Mesenchymal stem cell (in vitro differentiated cells and primary cell): Measurements from ENCODE around the gene IGIP.
A peak's percentile ranks its signal among the peaks of the same experiment; 100 is the strongest.

Experiments used
- DNase-seq: peaks from one replicate; pipeline ENCODE4 v3.0.0-alpha.2; 2013
- H2AFZ ChIP-seq: one replicate; pipeline ENCODE4 v1.6.1; 2013; ENCODE audit warnings: low read depth, mild to moderate bottlenecking, control low read depth, inconsistent platforms, low read length, moderate library complexity
- H2AK5ac ChIP-seq: 2 replicates; pipeline ENCODE4 v1.6.1; 2013; ENCODE audit warnings: low read length, moderate library complexity, mild to moderate bottlenecking, inconsistent platforms; ENCODE audit not compliant: severe bottlenecking
- H2BK120ac ChIP-seq: one replicate; pipeline ENCODE4 v1.6.1; 2013; ENCODE audit warnings: low read depth, mild to moderate bottlenecking, inconsistent platforms, low read length, moderate library complexity
- H2BK12ac ChIP-seq, 2 experiments: one replicate each; pipeline ENCODE4 v1.6.1; 2013; ENCODE audit warnings: inconsistent platforms in 2 of 2, low read length in 2 of 2, mild to moderate bottlenecking in 2 of 2, moderate library complexity in 2 of 2, control low read depth in 1 of 2
- H2BK15ac ChIP-seq: one replicate; pipeline ENCODE4 v1.6.1; 2013; ENCODE audit warnings: mild to moderate bottlenecking, low read depth, inconsistent platforms; ENCODE audit not compliant: poor library complexity, severe bottlenecking
- H2BK5ac ChIP-seq: 2 replicates; pipeline ENCODE4 v1.6.1; 2013; ENCODE audit warnings: low read depth, mild to moderate bottlenecking, low read length, control low read depth, inconsistent platforms; ENCODE audit not compliant: poor library complexity, severe bottlenecking
- H3K14ac ChIP-seq, 2 experiments: one replicate each; pipeline ENCODE4 v1.6.1; 2013; ENCODE audit warnings: inconsistent platforms in 2 of 2, low read length in 2 of 2, control low read depth in 1 of 2, mild to moderate bottlenecking in 1 of 2, moderate library complexity in 1 of 2
- H3K18ac ChIP-seq, 2 experiments: one replicate each; pipeline ENCODE4 v1.6.1; 2013; ENCODE audit warnings: inconsistent platforms in 2 of 2, low read length in 2 of 2, control low read depth in 1 of 2, low read depth in 1 of 2, mild to moderate bottlenecking in 1 of 2
- H3K23ac ChIP-seq, 2 experiments: one replicate each; pipeline ENCODE4 v1.6.1; 2013; ENCODE audit warnings: inconsistent platforms in 2 of 2, low read length in 2 of 2, mild to moderate bottlenecking in 2 of 2, moderate library complexity in 2 of 2, control low read depth in 1 of 2
- H3K27ac ChIP-seq: 2 replicates; pipeline ENCODE4 v1.5.1; 2013; ENCODE audit warnings: mild to moderate bottlenecking, moderate library complexity, low read length, control low read depth, inconsistent platforms; ENCODE audit not compliant: poor library complexity, severe bottlenecking
- H3K27me3 ChIP-seq, 2 experiments: 2 replicates each; pipeline versions ENCODE4 v1.6.1 to v1.7.0; 2013; ENCODE audit warnings: low read length in 2 of 2, mild to moderate bottlenecking in 2 of 2, moderate library complexity in 2 of 2, control low read depth in 1 of 2, inconsistent platforms in 1 of 2; ENCODE audit not compliant: control insufficient read depth in 1 of 2, insufficient read depth in 1 of 2
- H3K36me3 ChIP-seq, 2 experiments: 2 replicates each; pipeline versions ENCODE4 v1.6.1 to v1.7.0; 2013; ENCODE audit warnings: low read length in 2 of 2, control low read depth in 1 of 2, inconsistent platforms in 1 of 2, low read depth in 1 of 2, mild to moderate bottlenecking in 1 of 2; ENCODE audit not compliant: insufficient read depth in 2 of 2, control insufficient read depth in 1 of 2
- H3K4ac ChIP-seq, 2 experiments: one replicate each; pipeline ENCODE4 v1.6.1; 2013; ENCODE audit warnings: inconsistent platforms in 2 of 2, low read length in 2 of 2, mild to moderate bottlenecking in 2 of 2, moderate library complexity in 2 of 2, control low read depth in 1 of 2, low read depth in 1 of 2
- H3K4me1 ChIP-seq: 2 replicates; pipeline ENCODE4 v1.6.1; 2013; ENCODE audit warnings: low read depth, low read length, control low read depth; ENCODE audit not compliant: control insufficient read depth, insufficient read depth
- H3K4me2 ChIP-seq: 2 replicates; pipeline ENCODE4 v1.6.1; 2013; ENCODE audit warnings: low read length, mild to moderate bottlenecking, inconsistent platforms; ENCODE audit not compliant: poor library complexity, severe bottlenecking
- H3K4me3 ChIP-seq, 2 experiments: 2 replicates each; pipeline versions ENCODE4 v1.5.1 to v1.7.0; 2013; ENCODE audit warnings: low read length in 2 of 2, mild to moderate bottlenecking in 2 of 2, control low read depth in 1 of 2, low read depth in 1 of 2; ENCODE audit not compliant: insufficient read depth in 1 of 2
- H3K79me1 ChIP-seq: replicated peaks from 2 replicates; pipeline ENCODE4 v1.6.1; 2013; ENCODE audit warnings: mild to moderate bottlenecking, control low read depth, low read length, inconsistent platforms; ENCODE audit not compliant: poor library complexity, severe bottlenecking
- H3K9ac ChIP-seq: 2 replicates; pipeline ENCODE4 v1.7.0; 2013; ENCODE audit warnings: mild to moderate bottlenecking, low read length, moderate library complexity
- H3K9me3 ChIP-seq: 2 replicates; pipeline ENCODE4 v1.7.0; 2013; ENCODE audit warnings: mild to moderate bottlenecking, low read length; ENCODE audit not compliant: control insufficient read depth
- H4K8ac ChIP-seq: one replicate; pipeline ENCODE4 v1.6.1; 2013; ENCODE audit warnings: inconsistent platforms, mild to moderate bottlenecking, low read length, moderate library complexity
- H4K91ac ChIP-seq: one replicate; pipeline ENCODE4 v1.6.1; 2013; ENCODE audit warnings: mild to moderate bottlenecking, low read length, inconsistent platforms
- WGBS: methylation state at CpG from one replicate; pipeline ENCODE4 v1.1.7; 2013; ENCODE audit warnings: mixed read lengths; 5-methylcytosine and 5-hydroxymethylcytosine counted together

The IGIP gene

GRCh38 chr5:140143521-140144258 lies 18.0 kb downstream of the IGIP start:
- no peaks in the 10 kb centered on the region for H3K36me3 ChIP-seq
- H2AFZ ChIP-seq: no peak overlapping the region
- DNase-seq: no peak
- H2BK120ac ChIP-seq: no peak overlapping the region
- no peaks in the 10 kb centered on the region for H3K9me3 ChIP-seq
- no peak overlapping the region for H4K8ac ChIP-seq
- peaks cover 0 to 46% of the 10 kb centered on the region in 2 experiments for H3K27me3 ChIP-seq
- H3K4me2 ChIP-seq: no peak overlapping the region
- no peak overlapping the region for H3K9ac ChIP-seq
- H3K79me1 ChIP-seq: peaks cover 24% of the 10 kb centered on the region
- no peak overlapping the region for H3K18ac ChIP-seq
- peak overlapping the region in 1 of 2 experiments; percentile 41 for H3K23ac ChIP-seq
- H4K91ac ChIP-seq: no peak overlapping the region
- 76% methylated on average over 3 of the region's 3 CpGs for WGBS
- H3K14ac ChIP-seq: no peak overlapping the region
- no peak overlapping the region for H2BK5ac ChIP-seq
- H2BK15ac ChIP-seq: no peak overlapping the region
- H3K4ac ChIP-seq: no peak overlapping the region
- H3K4me3 ChIP-seq: no peak overlapping the region
- H2BK12ac ChIP-seq: no peak overlapping the region
- peaks cover 12% of the 10 kb centered on the region for H3K4me1 ChIP-seq
- no peak overlapping the region for H2AK5ac ChIP-seq
- no peak overlapping the region for H3K27ac ChIP-seq

- H2AK5ac ChIP-seq: no peak overlapping the region
- no peaks in the 10 kb centered on the region for H3K9me3 ChIP-seq
- H3K36me3 ChIP-seq: no peaks in the 10 kb centered on the region
- no peak for DNase-seq
- no peak overlapping the region for H3K18ac ChIP-seq
- H2BK12ac ChIP-seq: no peak overlapping the region
- no peak overlapping the region for H3K4ac ChIP-seq
- H3K4me2 ChIP-seq: peak overlapping the region; percentile 97
- no peak overlapping the region for H4K8ac ChIP-seq
- H2BK15ac ChIP-seq: no peak overlapping the region
- H3K14ac ChIP-seq: no peak overlapping the region
- peaks cover 0 to 54% of the 10 kb centered on the region in 2 experiments for H3K27me3 ChIP-seq
- H3K27ac ChIP-seq: no peak overlapping the region
- no peak overlapping the region for H3K9ac ChIP-seq
- H3K23ac ChIP-seq: no peak overlapping the region
- H2BK5ac ChIP-seq: no peak overlapping the region
- H3K4me1 ChIP-seq: peaks cover 12% of the 10 kb centered on the region
- H2AFZ ChIP-seq: no peak overlapping the region
- no peak overlapping the region for H4K91ac ChIP-seq
- WGBS: 58% methylated on average over 3 of the region's 3 CpGs
- H2BK120ac ChIP-seq: no peak overlapping the region
- peaks cover 26% of the 10 kb centered on the region for H3K79me1 ChIP-seq
- no peak overlapping the region for H3K4me3 ChIP-seq
These were observed 19.5 kb downstream of the IGIP start for GRCh38 chr5:140145256-140145655.

- WGBS: 1% methylated on average over 45 of the region's 64 CpGs
- Histone ChIP-seq H3K4ac (no peak overlapping the region), H4K8ac (no peak overlapping the region), H3K27me3 (peaks cover 0 to 54% of the 10 kb centered on the region in 2 experiments), H3K9me3 (no peaks in the 10 kb centered on the region), H3K14ac (no peak overlapping the region), H3K4me2 (peak overlapping the region; percentile 97), H3K9ac (peak overlapping the region; percentile 49), H4K91ac (no peak overlapping the region), H2BK120ac (no peak overlapping the region), H3K4me3 (peak overlapping the region; percentile 50 to 65), H2AFZ (no peak overlapping the region), H3K79me1 (peaks cover 22% of the 10 kb centered on the region), H2BK15ac (no peak overlapping the region), H3K27ac (no peak overlapping the region), H3K4me1 (peaks cover 12% of the 10 kb centered on the region), H3K18ac (no peak overlapping the region), H2BK5ac (no peak overlapping the region), H3K36me3 (no peaks in the 10 kb centered on the region), H2AK5ac (no peak overlapping the region), H3K23ac (no peak overlapping the region), H2BK12ac (no peak overlapping the region)
- DNase-seq: peak; percentile 74
These were observed 20.2 kb downstream of the IGIP start for GRCh38 chr5:140145818-140146522.

GRCh38 chr5:140146523-140146842 lies 20.7 kb downstream of the IGIP start:
- Histone ChIP-seq H3K18ac (no peak overlapping the region), H2AK5ac (no peak overlapping the region), H3K36me3 (no peaks in the 10 kb centered on the region), H2BK15ac (no peak overlapping the region), H3K27ac (no peak overlapping the region), H3K23ac (no peak overlapping the region), H3K9ac (no peak overlapping the region), H3K79me1 (peaks cover 21% of the 10 kb centered on the region), H3K4ac (no peak overlapping the region), H3K9me3 (no peaks in the 10 kb centered on the region), H4K8ac (no peak overlapping the region), H2AFZ (no peak overlapping the region), H2BK12ac (no peak overlapping the region), H2BK120ac (no peak overlapping the region), H3K4me2 (peak overlapping the region; percentile 97), H3K4me1 (peaks cover 12% of the 10 kb centered on the region), H3K14ac (no peak overlapping the region), H4K91ac (no peak overlapping the region), H3K27me3 (peaks cover 0 to 55% of the 10 kb centered on the region in 2 experiments), H2BK5ac (no peak overlapping the region), H3K4me3 (no peak overlapping the region)
- no peak for DNase-seq
- 30% methylated on average over 14 of the region's 14 CpGs for WGBS
